ENCODE data around the gene ADNP.
"Not testable (repeated sequence)": the region's sequence is repeated elsewhere in the genome, so short reads cannot be mapped to it uniquely, and the experiment has no call there.

ADNP gene

DNA sequence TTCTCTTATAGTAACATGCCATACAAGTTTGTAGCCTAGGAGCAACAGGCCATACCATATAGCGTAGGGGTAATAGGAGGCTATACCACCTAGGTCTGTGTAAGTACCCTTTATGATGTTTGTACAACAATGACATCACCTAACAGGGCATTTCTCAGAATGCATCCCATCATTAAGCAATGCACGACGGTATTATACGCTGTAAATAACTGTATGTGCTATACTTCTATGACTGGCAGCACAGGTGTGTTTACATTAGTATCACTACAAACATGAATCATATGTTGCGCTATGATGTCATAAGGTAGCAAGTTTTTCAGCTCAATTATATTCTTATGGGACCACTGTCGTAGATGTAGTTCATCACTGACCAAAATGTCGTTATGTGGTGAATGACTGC lies 31.0 kb downstream of the ADNP start:
- no peak for DNase-seq

DNA sequence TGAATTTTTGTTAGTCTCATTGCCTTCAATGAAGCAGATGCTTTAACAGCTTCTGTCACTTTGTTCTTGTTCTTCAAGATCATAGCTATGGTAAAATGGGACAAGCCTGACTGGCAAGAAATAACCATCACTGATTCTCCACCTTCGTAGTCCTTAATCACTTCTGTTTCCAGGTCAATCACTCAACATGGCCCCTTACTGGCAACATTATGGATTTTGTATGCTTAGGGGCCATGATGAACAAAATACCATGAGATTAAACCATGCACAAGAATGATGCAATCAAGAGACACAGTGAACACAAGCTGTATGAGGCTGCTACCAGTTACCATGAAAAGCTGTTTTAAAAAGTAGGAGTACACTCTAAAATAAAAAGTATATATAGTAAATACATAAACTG lies 32.8 kb downstream of the ADNP start:
- DNase-seq, result no peak

DNA sequence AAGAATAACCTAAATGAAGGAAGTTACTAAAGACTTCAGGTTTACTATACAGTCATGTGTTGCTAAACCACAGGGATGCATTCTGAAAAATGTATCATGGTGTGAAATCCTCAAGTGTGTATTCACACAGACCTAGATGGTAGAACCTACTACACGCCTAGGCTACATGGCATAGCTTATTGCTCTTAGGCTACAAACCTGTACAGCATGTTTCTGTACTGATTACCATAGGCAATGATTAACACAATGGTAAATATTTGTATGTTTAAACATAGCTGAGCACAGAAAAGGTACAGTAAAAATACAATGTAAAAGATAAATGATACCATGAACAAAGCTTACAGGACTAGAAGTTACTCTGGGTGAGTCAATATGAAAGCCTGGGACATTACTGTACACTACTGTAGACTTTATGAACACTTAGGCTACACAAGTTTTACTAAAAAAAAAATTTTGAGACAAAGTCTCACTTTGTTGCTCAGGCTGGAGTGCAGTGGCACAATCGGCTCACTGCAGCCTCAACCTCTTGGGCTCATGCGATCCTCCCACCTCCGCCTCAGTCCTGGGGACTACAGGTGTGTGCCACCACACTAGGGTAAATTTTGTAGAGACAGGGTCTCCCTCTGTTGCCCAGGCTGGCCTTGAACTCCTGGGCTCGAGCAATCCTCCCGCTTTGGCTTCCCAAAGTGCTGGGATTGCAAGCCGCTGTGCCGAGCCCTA lies 36.0 kb downstream of the ADNP start:
- DNase-seq, result no peak

DNA sequence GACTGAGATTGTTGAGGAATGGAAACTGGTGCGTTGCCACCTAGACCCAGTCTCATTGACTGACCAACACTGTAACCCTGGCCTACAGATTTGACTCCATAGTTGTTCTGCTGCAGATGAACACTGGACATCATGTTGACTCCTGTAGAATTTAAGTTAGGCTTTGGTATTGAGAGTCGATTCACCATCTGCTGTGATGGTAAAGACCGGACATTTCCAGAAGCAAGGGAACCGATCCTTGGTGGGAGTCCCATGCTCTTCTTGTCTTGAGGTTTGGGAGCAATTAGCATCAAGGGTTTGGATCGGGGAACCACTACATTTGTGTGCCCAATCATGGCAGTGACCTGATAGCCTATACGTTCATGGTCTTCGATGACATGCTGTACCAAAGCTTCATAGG lies 37.6 kb downstream of the ADNP start:
- no peak for DNase-seq

DNA sequence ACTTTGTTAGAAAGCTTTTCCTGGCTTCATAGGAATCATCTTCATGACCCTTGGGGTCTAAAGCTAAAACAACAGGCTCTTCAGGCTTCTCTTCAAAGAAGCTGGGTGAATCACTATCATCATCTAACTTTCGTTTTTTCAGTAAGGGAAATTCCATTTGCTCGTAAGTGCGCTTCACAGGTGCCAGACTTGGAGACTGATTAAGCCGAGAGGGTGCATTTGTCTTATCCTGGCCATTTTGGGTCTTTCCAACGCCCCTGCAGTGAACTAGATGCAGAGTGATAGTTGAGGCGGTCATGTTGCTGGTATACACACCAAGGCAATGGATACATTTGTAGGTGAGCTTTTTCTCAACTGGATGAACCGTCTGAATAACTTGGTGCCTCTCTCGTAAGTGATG lies 38.8 kb downstream of the ADNP start:
- no peak for DNase-seq

DNA sequence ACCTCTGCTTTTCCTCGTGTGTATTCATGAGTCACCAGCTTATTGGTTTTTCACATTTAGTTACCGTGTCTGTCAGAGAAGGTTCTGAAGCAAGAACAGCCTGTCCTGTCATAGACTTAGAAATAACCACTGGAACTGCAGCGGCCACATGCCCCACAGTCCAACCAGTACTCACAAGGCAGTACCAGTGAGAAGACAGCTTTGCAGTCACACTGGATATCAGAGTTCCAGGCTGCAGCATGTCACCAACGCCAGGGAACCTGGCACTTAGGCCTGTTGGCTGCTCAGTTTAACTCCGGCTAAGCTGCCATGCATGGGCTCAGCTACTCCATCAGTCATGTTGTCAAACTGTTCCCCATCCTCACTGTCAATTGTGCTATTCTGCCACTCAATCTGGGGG lies 40.1 kb downstream of the ADNP start:
- no peak for DNase-seq

DNA sequence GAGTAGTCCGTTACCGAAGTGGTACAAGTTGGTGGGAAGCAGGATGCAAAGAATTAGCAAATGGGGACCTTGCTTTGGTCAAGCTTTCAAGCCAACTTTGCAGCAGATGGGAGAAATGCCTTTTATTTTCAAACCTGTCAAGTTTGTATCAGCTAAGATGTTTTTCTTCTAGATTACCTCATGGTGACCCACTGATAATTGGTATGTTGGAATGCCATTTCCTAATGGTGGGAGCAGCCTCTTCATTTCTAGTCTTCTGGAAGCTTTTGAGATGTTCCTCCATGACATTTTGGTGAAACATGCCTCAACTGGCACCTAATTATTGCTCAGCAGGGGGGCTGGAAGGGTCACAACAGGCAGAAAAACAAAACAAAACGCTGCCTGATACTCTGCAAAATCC lies 43.7 kb downstream of the ADNP start:
- no peak for DNase-seq

DNA sequence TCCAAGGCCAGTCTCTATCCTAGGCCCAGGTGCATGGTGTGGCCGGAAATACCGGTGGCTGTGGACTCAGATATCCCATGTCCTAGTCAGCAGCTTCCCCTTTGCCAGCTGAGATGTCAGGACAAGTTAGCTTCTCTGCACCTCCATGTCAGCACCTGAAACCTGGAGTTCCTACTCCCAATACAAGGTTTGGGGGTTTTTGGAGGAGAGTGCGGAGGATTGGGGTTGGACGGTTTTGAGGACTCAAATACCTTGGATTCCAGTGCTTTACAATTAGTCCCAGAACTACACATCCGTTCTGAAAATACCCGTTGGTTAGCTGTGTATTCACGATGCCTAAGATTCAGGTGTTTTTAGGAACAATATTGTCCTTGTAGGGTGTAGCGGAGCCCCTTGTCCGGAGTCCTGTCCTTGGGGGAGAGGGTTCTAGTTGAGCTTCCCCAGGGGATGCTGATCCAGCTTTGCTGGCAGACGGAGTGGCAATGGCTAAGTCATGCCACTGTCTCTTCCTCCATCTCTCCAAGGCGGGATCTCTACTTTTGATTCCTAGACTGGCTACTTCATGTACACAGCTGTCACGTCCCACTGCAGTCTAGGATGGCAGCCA lies 45.0 kb downstream of the ADNP start:
- no peak for DNase-seq

DNA sequence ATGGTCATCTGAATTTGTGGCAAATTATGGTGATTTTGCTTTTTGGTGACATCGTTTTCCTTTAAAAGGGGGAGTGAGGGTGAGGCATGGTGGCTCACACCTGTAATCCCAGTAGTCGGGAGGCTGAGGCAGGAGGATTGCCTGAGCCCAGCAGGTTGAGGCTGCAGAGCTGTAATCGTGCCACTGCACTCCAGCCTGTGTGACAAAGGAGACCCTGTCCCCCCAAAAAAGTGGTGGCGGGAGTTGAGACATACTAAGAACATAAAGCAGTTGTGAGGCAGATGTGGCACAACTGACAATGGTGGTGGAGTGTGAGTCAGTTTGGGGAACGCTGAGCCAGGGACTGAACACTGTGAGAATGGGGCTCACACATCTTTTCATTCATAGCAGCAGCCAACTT lies 45.5 kb downstream of the ADNP start:
- no peak for DNase-seq

DNA sequence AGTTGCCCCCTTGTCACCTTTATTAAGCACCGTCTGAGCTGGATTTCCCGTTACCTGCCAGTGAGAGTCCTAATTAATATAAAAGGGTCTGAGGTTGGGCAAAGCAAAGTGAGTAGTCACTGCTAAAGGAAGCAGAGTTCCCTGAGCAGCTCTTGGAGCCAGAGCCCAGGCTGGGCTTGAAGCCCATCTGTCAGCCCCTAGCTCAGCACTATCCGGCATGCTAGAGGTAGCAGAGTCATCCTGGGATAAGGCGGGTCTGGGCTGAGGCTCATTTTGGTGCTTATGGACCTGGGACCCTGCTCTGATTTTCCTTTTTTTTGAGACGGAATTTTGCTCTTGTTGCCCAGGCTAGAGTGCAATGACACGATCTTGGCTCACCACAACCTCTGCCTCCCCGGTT lies 46.2 kb downstream of the ADNP start:
- DNase-seq, result no peak

DNA sequence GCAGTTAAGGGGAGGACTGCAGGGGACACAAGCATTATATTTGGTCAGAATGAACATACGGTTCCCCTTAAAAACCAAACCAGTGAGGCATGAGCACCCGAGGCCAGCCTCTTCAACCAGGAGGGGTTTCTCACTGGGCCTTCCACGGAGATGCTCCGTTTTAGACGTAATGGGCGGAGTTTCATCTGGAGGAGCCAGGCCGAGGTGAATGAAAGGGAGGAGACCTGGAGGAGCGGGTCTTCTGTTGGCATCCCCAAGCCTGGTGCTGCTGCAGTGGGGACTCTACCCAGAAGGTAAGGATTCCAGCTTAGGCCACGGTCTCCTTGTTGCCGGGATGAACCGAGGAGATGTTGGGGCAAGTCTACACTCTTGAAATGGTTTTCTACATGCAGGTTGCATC lies 47.4 kb downstream of the ADNP start:
- no peak for DNase-seq

DNA sequence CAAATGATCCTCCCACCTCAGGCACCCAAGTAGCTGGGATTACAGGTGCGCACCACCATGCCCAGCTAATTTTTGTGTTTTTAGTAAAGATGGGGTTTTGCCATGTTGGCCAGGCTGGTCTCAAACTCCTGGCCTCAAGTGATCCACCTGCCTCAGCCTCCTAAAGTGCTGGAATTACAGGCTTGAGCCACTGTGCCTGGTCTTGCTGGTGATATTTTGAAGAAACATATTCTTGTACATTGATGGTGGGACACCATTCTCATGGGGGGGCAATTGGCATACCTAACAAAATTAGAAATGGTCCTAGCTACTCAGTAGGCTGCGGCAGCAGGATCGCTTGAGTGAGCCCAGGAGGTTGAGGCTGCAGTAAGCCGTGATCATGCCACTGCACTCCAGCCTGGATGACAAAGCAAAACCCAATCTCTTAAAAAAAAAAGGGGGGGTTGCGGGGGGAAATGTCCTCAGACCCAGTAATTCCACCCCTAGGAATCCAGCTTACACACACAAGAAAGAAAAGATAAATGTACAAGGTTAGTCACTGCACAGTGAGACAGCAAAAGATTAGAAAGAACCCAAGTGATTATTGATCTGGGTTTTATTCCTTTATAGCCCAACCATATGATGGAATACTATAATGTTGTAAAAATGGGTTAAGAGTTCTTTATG lies 49.3 kb downstream of the ADNP start:
- not testable (repeated sequence) for DNase-seq

DNA sequence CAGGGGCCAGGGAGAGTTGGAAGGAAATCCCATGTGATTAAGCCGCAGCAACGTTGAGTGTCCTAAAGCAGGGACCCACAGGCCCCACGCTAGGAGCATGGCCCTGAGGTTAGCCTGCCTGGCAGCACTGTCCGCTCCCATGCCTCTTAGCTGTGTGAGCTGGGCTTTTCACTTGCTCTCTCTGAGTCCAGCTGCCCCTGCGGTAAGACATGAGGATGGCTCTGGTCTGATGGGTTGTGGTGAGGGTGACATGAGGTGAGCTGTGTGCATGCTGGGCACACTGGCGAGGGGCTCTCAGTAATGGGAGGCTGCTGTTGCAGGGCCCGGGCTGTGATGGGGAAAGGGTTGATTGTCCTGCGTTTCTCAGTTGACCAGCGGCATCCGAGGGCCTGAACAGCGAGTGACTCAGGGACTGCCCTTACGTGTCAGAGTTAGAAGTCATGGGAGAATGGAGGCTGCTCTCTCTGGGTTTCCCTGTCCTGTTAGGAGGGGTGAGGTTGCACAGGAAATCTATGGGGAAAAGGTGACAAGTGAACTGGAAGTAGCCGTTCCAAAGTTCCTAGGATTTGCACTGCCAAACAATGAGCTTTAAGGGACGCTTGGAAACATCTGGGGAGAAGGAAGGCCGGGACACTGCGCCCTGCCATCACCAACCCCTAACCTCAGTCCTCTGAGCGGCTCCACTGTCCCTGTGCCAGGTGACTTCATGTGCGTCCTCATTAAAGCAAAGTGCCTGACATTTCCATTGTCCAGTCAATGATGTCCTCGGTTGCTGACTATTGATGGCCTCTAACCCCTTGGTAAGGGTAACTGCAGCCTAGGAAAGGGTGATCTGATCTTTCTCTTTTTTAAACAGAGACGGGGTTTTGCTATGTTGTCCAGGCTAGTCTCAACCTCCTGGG lies 51.3 kb downstream of the ADNP start:
- DNase-seq, result no peak

DNA sequence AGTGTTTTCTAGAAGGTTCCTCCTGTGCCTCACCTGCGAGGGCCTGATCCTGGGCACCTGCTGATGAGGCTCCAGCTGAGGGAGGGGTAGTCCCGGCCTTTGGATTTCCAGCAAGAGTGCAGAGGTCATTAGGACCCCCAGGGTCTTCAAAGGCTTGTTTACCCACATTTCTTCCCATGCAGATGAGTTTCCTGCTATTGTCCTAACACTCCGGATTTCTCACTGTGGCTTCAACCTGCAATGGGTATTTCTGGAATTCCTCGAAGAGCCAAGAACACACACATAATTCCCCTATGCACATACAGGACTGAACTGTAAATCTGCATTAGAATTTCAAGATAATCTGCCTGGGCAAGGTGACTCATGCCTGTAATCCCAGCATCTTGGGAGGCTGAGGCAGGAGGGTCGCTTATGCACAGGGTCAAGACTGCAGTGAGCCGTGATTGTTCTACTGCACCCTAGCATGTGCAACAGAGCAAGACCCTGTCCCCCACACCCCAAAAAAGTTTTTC lies 53.9 kb downstream of the ADNP start:
- DNase-seq, result no peak

DNA sequence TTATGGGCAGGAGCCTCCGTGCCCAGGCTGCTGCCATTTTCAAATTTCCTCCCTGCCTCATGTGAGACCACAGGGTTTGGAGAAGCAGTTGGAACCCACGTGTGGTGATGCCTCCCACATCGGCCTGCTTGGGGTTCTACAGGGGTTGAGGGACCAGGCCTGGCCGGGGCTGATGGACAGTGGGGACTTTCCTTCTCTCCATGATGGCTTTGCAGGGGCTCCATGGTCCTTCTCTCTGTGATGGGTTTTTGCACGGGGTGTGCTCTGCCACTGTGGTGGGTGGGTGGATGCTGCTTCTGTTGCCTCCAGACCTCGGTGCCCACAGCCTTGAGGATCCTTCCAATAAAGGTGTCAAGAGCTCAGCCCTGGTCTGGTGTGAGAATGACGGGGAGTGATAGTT lies 54.4 kb downstream of the ADNP start:
- no peak for DNase-seq

DNA sequence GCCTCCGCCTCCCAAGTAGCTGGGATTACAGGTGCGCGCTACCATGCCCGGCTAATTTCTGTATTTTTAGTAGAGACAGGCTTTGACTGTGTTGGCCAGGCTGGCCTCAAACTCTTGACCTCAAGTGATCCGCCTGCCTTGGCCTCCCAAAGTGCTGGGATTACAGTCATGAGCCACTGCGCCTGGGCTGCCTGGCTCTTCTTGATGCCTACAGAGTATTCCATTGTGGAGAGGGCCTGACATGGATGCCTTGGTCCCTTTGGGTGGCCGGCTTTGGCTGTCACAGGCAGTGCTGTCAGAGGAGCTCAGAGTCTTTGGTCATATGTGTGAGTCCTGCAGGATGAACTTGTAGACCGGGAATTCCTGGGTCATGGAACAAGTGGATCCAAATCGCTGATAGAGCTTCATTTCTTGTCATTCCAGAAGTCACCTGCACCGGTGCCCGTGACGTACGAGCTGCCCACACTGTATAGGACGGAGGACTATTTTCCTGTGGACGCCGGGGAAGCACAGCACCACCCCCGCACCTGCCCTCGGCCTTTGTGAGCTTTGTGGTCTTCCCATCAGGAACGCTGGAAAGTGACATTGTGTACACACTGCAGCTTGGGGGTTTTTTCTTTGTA lies 55.1 kb downstream of the ADNP start:
- DNase-seq, result no peak

DNA sequence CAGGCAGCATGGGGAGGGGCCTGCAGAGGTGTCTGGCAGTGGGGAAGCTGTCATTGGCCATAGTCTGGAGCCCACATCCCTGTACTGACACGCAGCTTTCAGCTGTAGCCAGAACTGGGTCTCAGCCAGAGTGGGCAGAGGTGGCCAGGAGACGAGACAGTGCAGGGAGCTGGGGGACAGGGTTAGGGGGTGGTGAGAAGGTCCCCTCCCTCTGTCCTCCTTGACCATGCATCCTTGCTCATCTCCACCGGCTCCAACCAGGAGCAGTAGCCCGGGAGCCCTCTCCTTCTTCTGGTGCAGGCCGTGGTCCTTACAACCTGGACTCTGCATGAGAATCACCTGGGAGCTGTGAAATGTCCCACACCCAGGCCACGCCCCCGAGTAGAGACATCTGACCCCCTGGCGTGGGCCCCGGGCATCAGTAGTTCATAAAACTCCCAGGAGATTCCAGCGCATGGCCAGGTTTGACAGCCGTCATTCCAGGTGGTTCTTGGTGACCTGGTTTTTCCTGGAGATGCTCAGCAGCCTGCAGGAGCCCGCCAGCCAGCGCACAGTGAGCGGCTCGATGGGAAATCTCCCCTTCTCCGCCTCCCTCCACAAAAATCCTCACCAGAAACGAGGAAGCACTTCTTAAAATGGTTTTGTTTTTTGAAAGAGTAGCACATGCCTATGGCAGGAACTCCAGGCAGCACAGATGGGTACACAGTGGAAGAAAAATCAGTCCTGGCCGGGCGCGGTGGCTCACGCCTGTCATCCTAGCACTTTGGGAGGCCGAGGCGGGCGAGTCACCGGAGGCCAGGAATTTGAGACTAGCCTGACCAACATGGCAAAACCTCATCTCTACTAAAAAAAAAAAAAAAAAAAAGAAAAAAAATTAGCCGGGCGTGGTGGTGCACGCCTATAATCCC lies 56.2 kb downstream of the ADNP start:
- no peak for DNase-seq

DNA sequence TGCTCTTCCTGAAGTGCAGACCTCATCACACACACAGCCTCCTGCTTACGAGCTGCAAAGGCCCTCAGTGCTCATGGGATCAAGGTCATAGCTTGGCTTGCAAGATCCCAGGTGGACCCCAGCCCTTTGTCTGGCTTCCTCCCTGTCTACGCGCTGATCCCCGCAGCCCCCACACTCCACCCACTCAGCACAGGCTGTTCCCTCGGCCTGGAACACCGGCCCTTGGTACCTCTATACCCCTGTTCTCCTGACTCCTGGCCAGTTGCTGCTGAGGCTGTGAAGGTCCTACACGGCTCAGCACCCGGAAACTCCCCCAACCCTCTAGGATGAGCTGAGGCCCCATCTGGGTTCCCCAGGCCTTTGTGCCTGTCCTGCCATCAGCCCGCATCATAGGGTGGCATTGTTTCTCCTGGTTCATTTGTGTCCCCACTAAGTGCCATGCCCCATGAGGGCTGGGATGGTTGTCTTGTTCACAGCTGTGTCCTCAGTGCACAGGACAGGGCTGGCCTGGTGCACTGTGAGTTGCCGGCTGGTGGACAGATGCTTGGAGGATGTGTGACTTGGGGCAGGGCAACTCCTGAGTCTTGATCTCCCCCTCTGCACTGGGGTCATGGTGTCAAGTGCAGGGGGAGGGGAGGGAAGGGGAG lies 57.0 kb downstream of the ADNP start:
- no peak for DNase-seq

DNA sequence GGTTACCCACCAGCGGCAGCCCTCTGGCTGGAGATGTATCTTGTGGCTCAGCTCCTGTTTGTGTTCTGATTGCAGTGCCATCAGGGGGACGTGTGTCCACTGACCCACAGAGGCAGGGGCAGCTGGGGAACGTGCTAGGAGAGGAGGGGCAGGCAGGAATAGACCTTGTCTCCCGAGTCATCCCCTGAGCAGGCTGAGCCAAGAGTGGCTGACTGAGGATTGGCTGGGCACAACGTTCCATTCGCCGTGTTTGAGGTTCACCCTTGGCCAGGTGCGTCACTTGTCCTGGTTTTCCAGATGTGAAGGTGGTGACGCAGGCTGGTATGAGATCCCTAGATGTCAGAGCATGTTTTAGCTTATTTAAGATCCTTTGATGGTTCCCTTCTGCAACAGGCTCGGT lies 57.7 kb downstream of the ADNP start:
- no peak for DNase-seq

DNA sequence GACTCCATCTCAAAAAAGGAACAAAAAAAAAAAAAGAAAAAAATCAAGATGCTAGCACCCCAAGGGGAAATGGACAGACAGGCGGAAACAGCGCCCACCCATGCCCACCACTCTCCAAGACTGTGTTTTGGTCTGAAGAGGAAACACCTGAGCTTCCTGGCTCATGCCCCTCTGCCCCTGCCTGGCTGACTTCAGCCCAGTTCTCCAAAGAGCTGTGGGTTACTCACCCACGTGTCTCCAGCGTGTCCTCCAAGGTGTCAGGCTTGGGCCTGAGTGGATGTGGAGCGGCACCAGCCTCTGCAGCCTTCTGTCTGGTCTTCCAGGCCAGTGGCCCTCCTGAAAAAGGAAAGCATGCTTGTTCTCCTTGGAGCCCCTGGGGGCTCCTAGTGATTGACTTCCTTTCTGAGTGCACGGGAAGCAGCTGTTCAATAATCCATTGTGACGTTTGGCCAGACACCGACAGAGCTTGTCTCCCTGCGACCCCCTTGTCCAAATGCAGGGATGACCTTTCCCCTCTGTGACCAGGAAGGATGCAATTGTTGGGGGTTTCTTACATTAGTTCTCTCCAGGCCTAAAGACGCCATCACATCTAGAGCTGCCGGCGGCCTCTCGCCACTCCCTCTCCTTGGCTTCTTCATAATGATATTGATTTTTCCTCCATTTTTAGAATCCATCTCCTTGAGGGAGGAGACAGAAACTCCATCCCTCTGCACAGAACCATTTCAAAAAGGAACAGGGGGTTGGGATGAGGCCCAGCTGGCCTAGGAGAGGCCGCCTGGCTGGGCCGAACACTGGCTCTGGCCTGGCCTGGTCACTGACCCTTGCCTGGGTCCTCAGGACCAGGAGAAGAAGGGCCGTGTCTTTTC lies 58.4 kb downstream of the ADNP start:
- DNase-seq, result no peak

All from CD4-positive, alpha-beta T cell treated with Interleukin-4 for 4 hours (primary cell).